MM.1S (cell line): ENCODE measurements around the gene SERTM1.

Experiments
- DNase-seq: peaks from one replicate; pipeline ENCODE4 v3.0.0-alpha.2; 2015
- H2AFZ ChIP-seq: fragments of 300-600 bp; sonication (generic); 2 replicates; pipeline ENCODE4 v1.6.0; 2016; ENCODE audit warnings: antibody characterized with exemption, low read length
- H3F3A ChIP-seq: fragments of 300-600 bp; sonication (generic); 2 replicates; pipeline ENCODE4 v1.6.1; 2016; ENCODE audit warnings: mild to moderate bottlenecking, antibody characterized with exemption, low read length, moderate library complexity, mixed read lengths; ENCODE audit not compliant: insufficient read depth
- H3K27ac ChIP-seq: fragments of 300-600 bp; sonication (generic); 2 replicates; pipeline ENCODE4 v1.5.1; 2016; ENCODE audit warnings: mild to moderate bottlenecking, low read length
- H3K27me3 ChIP-seq: fragments of 300-600 bp; sonication (generic); replicated peaks from 2 replicates; pipeline ENCODE4 v1.6.0; 2016; ENCODE audit warnings: low read length; ENCODE audit not compliant: insufficient read depth
- H3K36me3 ChIP-seq: fragments of 300-600 bp; sonication (generic); replicated peaks from 2 replicates; pipeline ENCODE4 v1.6.1; 2016; ENCODE audit warnings: mild to moderate bottlenecking, low read length, mixed read lengths; ENCODE audit not compliant: insufficient read depth
- H3K4me1 ChIP-seq: fragments of 300-600 bp; sonication (generic); 2 replicates; pipeline ENCODE4 v1.6.1; 2016; ENCODE audit warnings: low read length, mixed read lengths
- H3K4me2 ChIP-seq: fragments of 300-600 bp; sonication (generic); 2 replicates; pipeline ENCODE4 v1.6.0; 2016; ENCODE audit warnings: low read depth, low read length
- H3K4me3 ChIP-seq: fragments of 300-600 bp; sonication (generic); 2 replicates; pipeline ENCODE4 v1.5.1; 2016; ENCODE audit warnings: low read length, mixed read lengths
- H3K79me2 ChIP-seq: fragments of 300-600 bp; sonication (generic); 2 replicates; pipeline ENCODE4 v1.6.1; 2016; ENCODE audit warnings: mixed run types, low read length, mixed read lengths
- H3K9ac ChIP-seq: fragments of 300-600 bp; sonication (generic); 2 replicates; pipeline ENCODE4 v1.6.1; 2016; ENCODE audit warnings: low read length, mixed read lengths
- H3K9me2 ChIP-seq: fragments of 300-600 bp; sonication (generic); replicated peaks from 2 replicates; pipeline ENCODE4 v1.6.1; 2016; ENCODE audit warnings: mild to moderate bottlenecking, low read length, mixed read lengths; ENCODE audit not compliant: insufficient read depth
- H3K9me3 ChIP-seq: fragments of 300-600 bp; sonication (generic); replicated peaks from 2 replicates; pipeline ENCODE4 v1.6.1; 2016; ENCODE audit warnings: mild to moderate bottlenecking, low read length, mixed read lengths; ENCODE audit not compliant: insufficient read depth
- H4K20me1 ChIP-seq: fragments of 300-600 bp; sonication (generic); 2 replicates; pipeline ENCODE4 v1.6.1; 2016; ENCODE audit warnings: mild to moderate bottlenecking, low read length, moderate library complexity, mixed read lengths; ENCODE audit not compliant: insufficient read depth
- CTCF ChIP-seq: fragments of 300-600 bp; sonication (generic); IDR thresholded peaks from 2 replicates; pipeline ENCODE4 v1.5.1; 2016; ENCODE audit warnings: antibody characterized with exemption, low read length, mixed read lengths
- EZH2 ChIP-seq: fragments of 300-600 bp; sonication (generic); optimal IDR thresholded peaks from 2 replicates; pipeline ENCODE3; 2017; ENCODE audit warnings: low read depth, mild to moderate bottlenecking, antibody characterized with exemption, low read length, mixed read lengths
- EZH2phosphoT487 ChIP-seq: fragments of 300-600 bp; sonication (generic); IDR thresholded peaks from 2 replicates; pipeline ENCODE4 v1.6.1; 2018; ENCODE audit warnings: antibody characterized with exemption, low read length

Gene SERTM1

GRCh38 chr13:36630181-36630803 lies 43.5 kb upstream of the SERTM1 start:
- DNase-seq, result no peak
- H3F3A ChIP-seq, result no peaks in the 10 kb centered on the region
- TF ChIP-seq EZH2 (no peak), EZH2phosphoT487 (no peak), CTCF (no peak)
- H3K9me3 ChIP-seq, result no peaks in the 10 kb centered on the region
- H2AFZ ChIP-seq, result no peak overlapping the region
- H3K27me3 ChIP-seq, result no peaks in the 10 kb centered on the region
- H3K4me2 ChIP-seq, result no peak overlapping the region
- no peak overlapping the region for H3K4me3 ChIP-seq
- no peaks in the 10 kb centered on the region for H3K4me1 ChIP-seq
- no peaks in the 10 kb centered on the region for H3K79me2 ChIP-seq
- H3K9ac ChIP-seq, result no peak overlapping the region
- no peaks in the 10 kb centered on the region for H3K36me3 ChIP-seq
- no peaks in the 10 kb centered on the region for H4K20me1 ChIP-seq
- H3K27ac ChIP-seq, result no peak overlapping the region
- no peaks in the 10 kb centered on the region for H3K9me2 ChIP-seq

GRCh38 chr13:36639610-36640009 lies 34.2 kb upstream of the SERTM1 start:
- Histone ChIP-seq H4K20me1 (no peaks in the 10 kb centered on the region), H3K9me2 (no peaks in the 10 kb centered on the region), H3K79me2 (no peaks in the 10 kb centered on the region), H3K27ac (no peak overlapping the region), H3K9ac (no peak overlapping the region), H3K4me2 (no peak overlapping the region), H3K36me3 (no peaks in the 10 kb centered on the region), H2AFZ (no peak overlapping the region), H3K9me3 (no peaks in the 10 kb centered on the region), H3K27me3 (no peaks in the 10 kb centered on the region), H3K4me1 (no peaks in the 10 kb centered on the region), H3F3A (no peaks in the 10 kb centered on the region), H3K4me3 (no peak overlapping the region)
- TF ChIP-seq EZH2phosphoT487, result no peak
- TF ChIP-seq EZH2, result no peak
- no peak for TF ChIP-seq CTCF
- DNase-seq, result no peak

- H3K9me3 ChIP-seq, result no peaks in the 10 kb centered on the region
- no peak overlapping the region for H3K4me2 ChIP-seq
- no peak overlapping the region for H2AFZ ChIP-seq
- H3F3A ChIP-seq, result no peaks in the 10 kb centered on the region; the same call in 1 of the 2 replicates
- no peaks in the 10 kb centered on the region for H4K20me1 ChIP-seq
- no peaks in the 10 kb centered on the region for H3K27me3 ChIP-seq
- no peaks in the 10 kb centered on the region for H3K9me2 ChIP-seq
- no peak overlapping the region for H3K27ac ChIP-seq
- H3K4me1 ChIP-seq, result peaks cover 7% of the 10 kb centered on the region; the same call in 1 of the 2 replicates
- no peaks in the 10 kb centered on the region for H3K36me3 ChIP-seq
- no peaks in the 10 kb centered on the region for H3K79me2 ChIP-seq
- no peak overlapping the region for H3K9ac ChIP-seq
- no peak overlapping the region for H3K4me3 ChIP-seq
- TF ChIP-seq CTCF (no peak), EZH2 (no peak), EZH2phosphoT487 (no peak)
- DNase-seq, result no peak
Measured at GRCh38 chr13:36650611-36651010, 23.2 kb upstream of the SERTM1 start.
